GM18951 (cell line): ENCODE data around the gene CCDC178.
"Not testable (repeated sequence)": the region's sequence is repeated elsewhere in the genome, so short reads cannot be mapped to it uniquely, and the experiment has no call there.

Source experiments
- POLR2A ChIP-seq: IDR thresholded peaks from 4 replicates; pipeline ENCODE4 v1.6.1; 2011; ENCODE audit warnings: mild to moderate bottlenecking; ENCODE audit not compliant: insufficient read length, insufficient read depth; ENCODE audit errors: extremely low read depth
- in situ Hi-C: fragments of 300-500 bp; cut with MboI; formaldehyde crosslinking; loops from one replicate; pipeline ENCODE4 v1.12.0; 2022; ENCODE audit warnings: low sequenced_read_pairs, mixed read lengths, inconsistent platforms; ENCODE audit not compliant: unreplicated experiment

The CCDC178 gene

GRCh38 chr18:33421225-33421624, 19.3 kb downstream of the CCDC178 start:
- no peak for TF ChIP-seq POLR2A
- in situ Hi-C loops, result no loop called here

GRCh38 chr18:33404244-33404873, 36.2 kb downstream of the CCDC178 start:
- TF ChIP-seq POLR2A, result no peak
- in situ Hi-C loops, result no loop called here

GRCh38 chr18:33398939-33399338, 41.6 kb downstream of the CCDC178 start:
- in situ Hi-C loops, result not testable (repeated sequence)

GRCh38 chr18:33375829-33376228, 64.7 kb downstream of the CCDC178 start:
- in situ Hi-C loops, result no loop called here

DNA sequence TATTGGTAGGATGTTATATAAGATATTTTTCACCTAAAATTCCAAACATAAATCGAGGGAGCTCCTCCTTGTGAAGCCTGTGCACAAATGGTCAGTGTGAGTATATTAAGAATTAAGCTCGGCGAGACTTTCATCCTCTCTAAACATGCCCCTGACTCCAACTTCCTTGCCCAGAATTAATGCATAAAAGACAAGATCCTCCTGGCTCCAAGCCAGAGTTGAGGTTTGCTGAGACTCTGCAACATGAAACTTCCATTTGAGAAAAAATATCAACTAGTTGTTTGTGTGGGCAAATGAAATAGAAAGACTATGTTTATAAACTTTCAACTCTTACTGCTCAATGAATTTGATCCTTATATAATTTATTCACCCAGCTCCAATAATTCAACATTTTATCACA, 68.1 kb downstream of the CCDC178 start:
- no peak for TF ChIP-seq POLR2A

More at GRCh38 chr18:33375829-33376228, 64.7 kb downstream of the CCDC178 start:
- TF ChIP-seq POLR2A, result no peak

DNA sequence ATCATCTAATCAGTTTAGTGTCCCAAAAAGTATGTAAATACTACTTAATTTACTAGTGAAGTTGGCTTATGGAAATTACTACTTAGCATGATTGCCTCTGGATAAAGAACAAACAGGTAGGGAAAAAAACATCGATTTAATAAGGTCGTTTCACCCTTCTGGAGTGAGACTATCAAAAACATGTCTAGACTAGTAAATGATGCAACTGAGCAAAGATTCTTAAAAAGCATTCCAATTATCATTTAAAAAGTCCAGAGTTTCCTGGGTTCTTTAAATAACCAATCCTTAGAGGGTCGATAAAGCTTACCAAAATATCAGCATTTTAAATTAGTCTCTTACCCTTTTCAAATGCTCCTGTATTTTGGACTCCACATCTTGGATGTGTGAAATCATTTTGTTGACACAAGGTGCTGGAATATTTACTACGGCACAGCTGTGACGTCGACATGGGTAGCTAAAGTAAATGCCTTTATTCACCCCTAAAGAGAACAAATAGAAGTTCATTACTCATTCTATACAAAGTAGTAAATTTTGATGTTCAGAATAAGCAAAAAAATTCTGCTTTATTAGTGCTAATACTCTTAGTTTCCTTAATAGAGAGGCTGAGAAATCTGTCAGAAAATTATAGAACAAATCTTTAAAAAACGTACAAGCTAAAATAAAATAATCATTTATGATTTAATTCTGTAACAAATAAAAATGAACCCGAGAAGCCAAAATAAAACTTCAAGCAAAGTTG, 70.6 kb downstream of the CCDC178 start:
- TF ChIP-seq POLR2A, result no peak

More for the DNA sequence above, 68.1 kb downstream of the CCDC178 start:
- in situ Hi-C loops, result no loop called here

GRCh38 chr18:33356735-33357134, 83.8 kb downstream of the CCDC178 start:
- in situ Hi-C loops, result no loop called here
- no peak for TF ChIP-seq POLR2A

More for the DNA sequence above, 70.6 kb downstream of the CCDC178 start:
- in situ Hi-C loops, result no loop called here

DNA sequence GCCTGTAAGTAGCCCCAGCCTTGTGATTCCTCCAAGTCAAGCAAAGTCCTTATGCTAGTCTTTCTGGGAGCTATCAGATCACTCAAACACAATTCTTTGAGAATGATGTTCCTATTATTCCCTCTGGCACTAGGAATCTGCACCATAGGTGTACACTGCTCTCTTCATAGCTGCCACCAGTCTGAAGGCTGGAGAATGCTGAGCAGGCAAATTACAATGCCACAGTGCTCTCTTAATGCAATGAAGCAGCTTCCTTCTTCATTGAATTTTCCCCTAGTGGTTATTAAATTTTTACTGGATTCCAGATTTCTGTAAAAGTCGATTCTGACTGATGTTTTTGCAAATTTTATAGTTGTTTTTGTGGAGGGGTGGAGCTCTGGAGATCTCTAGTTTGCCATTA, 84.8 kb downstream of the CCDC178 start:
- TF ChIP-seq POLR2A, result no peak
- in situ Hi-C loops, result no loop called here

- no peak for TF ChIP-seq POLR2A
- in situ Hi-C loops, result no loop called here
Measured at GRCh38 chr18:33355263-33355662, 85.3 kb downstream of the CCDC178 start.

DNA sequence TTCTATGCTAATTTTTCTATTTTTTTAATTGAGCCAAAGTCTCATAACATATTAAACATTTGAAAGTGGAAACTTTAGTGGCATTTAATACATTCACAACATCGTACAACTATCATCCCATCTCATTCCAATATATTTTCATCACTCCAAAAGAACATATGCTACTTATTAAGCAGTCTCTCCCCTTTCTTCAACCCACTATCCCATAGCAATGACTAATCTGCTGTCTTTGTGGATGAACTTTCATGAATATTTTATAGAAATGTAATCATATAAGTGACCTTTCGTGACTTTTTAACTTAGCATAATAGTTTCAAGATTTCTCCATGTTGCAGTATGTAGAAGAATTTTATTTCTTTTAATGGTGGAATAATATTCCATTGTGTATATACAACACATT, 90.3 kb downstream of the CCDC178 start:
- in situ Hi-C loops, result no loop called here
- TF ChIP-seq POLR2A, result no peak

DNA sequence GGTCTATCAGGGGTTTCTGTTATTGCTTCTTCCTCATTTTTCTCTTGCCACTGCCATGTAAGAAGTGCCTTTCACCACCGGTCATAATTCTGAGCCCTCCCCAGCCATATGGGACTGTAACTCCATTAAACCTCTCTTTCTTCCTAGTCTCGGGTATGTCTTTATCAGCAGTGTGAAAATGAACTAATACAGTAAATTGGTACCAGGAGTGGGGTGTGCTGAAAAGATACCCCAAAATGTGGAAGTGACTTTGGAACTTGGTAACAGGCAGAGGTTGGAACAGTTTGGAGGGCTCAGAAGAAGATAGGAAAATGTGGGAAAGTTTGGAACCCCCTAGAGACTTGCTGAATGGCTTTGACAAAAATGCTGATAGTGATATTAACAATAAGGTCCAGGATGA, 100.8 kb downstream of the CCDC178 start:
- in situ Hi-C loops, result not testable (repeated sequence)

GRCh38 chr18:33334781-33335180, 105.7 kb downstream of the CCDC178 start:
- TF ChIP-seq POLR2A, result no peak
- in situ Hi-C loops, result no loop called here

DNA sequence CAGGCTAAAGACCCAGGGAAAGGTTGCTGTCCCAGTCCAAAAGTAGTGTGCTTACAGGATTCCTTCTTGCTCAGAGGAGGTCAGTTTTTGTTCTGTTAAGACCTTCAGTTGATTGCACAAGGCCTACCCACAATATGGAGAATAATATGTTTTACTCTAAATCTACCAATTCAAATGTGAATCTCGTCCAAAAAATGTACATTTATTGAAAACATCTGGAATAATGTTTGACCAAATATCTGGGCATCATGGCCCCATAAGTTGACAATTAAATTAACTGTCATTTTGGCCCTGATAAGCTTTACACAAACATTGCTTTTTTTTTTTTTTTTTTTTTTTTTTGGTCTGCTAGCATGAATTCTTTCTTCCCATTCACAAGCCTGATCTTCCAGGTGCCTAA, 109.8 kb downstream of the CCDC178 start:
- TF ChIP-seq POLR2A, result no peak
- in situ Hi-C loops, result no loop called here

GRCh38 chr18:33326975-33327374, 113.5 kb downstream of the CCDC178 start:
- in situ Hi-C loops, result no loop called here
- no peak for TF ChIP-seq POLR2A
